HFF-Myc (cell line): Measurements from ENCODE around the gene SRXN1.

Source experiments
- DNase-seq: peaks from one replicate; pipeline ENCODE4 v3.0.0-alpha.2; 2011; ENCODE audit warnings: low read depth; ENCODE audit errors: extremely low read depth
- H3K4me3 ChIP-seq: replicated peaks from 2 replicates; pipeline ENCODE4 v1.5.1; 2011; ENCODE audit warnings: low read depth, mild to moderate bottlenecking, control low read depth, low read length
- CTCF ChIP-seq: IDR thresholded peaks from 2 replicates; pipeline ENCODE4 v1.5.1; 2012; ENCODE audit warnings: mild to moderate bottlenecking, low read depth, low read length, control low read depth; ENCODE audit errors: missing control alignments

Gene SRXN1

GRCh38 chr20:607476-607875, 45.5 kb downstream of the SRXN1 start:
- no peak for TF ChIP-seq CTCF
- no peak overlapping the region for H3K4me3 ChIP-seq
- no peak for DNase-seq

DNA sequence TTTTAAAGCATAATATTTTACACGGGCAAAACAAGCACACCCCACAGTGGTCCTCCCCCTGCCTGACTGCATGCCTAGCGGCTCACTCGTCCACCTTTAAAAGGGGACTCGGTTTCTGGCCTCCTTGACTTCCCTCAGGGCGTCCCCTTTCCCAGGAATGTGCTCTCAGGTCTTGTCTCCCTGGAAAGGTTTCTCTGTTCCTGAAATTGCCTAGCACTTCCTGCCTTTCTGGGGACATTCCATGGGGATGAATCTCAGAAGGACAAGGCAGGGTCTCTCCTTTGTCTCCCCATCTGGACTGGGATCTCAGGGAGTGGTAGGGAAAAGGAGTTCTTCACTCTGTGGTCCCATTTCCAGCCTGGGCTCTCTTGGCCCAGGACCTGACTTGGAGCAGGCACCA, 47.8 kb downstream of the SRXN1 start:
- DNase-seq = no peak
- H3K4me3 ChIP-seq = no peak overlapping the region
- TF ChIP-seq CTCF = no peak

GRCh38 chr20:603116-603640, 49.8 kb downstream of the SRXN1 start:
- no peak overlapping the region for H3K4me3 ChIP-seq
- DNase-seq = no peak
- TF ChIP-seq CTCF = no peak

- DNase-seq = no peak
- no peak overlapping the region for H3K4me3 ChIP-seq
- no peak for TF ChIP-seq CTCF
Observed at GRCh38 chr20:602111-602970, 50.7 kb downstream of the SRXN1 start.

DNA sequence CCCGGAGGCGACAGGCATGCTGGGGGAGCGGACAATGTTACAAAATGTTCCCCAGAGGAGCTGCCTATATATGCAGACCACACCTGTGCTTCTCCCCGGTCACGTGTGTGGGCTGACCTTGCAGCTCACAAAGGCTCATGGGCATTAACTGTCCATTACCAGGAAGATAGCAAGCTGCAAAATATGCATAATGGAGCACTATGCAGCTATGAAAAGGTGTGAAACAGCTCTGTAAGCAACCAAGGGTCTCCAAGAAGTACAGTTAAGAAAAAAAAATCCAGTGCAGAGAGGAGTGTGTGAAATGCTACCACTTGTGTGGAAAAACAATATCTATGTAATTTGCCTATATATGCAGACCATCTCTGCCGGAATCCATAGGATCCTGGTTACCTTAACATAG, 52.3 kb downstream of the SRXN1 start:
- no peak for DNase-seq
- no peak for TF ChIP-seq CTCF
- no peak overlapping the region for H3K4me3 ChIP-seq

DNA sequence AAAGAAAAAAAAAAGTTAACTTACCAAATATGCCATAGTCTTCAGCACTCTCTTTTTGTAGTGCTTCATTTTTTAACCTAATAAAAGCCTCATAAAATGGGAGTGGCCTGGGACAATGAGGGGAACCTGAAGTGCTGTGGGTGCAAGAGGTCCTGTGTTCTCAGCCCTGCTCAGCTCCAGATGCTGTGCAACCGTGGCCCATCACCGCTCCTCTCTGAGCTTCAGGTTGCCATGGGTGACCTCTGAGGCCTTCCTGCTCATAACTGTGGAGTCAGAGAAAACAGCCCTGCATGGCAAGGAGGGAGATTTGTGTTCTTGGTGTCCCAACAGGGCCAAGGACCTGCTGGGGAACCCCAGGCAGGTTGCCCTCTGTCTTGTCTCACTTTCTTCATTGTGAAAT, 52.9 kb downstream of the SRXN1 start:
- H3K4me3 ChIP-seq = no peak overlapping the region
- TF ChIP-seq CTCF = no peak
- no peak for DNase-seq
